Activated T-cell treated with anti-CD3 and anti-CD28 coated beads, Interleukin-2, amount 50 U/mL, for 72 hours (primary cell): ENCODE results near the gene DES. TPM values are rescaled to one million over a fixed set of nuclear protein-coding genes. Genes with fewer than 3 reads are reported as not detected.
A peak's percentile ranks its signal among the peaks of the same experiment; 100 is the strongest.

Source experiments
- ATAC-seq, 2 donors: fragments of 150-1000 bp; cut with Tn5 transposase; replicated peaks in 1 of 2; 2 replicates each; pipeline ENCODE4 v1.10.0; 2021; ENCODE audit warnings: moderate library complexity in 2 of 2, mild to moderate bottlenecking in 1 of 2
- DNase-seq, 2 donors: peaks; one replicate each; pipeline ENCODE4 v3.0.0; 2021 to 2022; ENCODE audit warnings: mixed read lengths in 1 of 2
- H3K27ac Mint-ChIP-seq: one replicate; pipeline ENCODE4 v1.8.0; 2022; ENCODE audit warnings: mild to moderate bottlenecking, moderate library complexity, mixed read lengths
- H3K27me3 Mint-ChIP-seq: one replicate; pipeline ENCODE4 v1.8.0; 2022; ENCODE audit warnings: low read depth, mixed read lengths
- H3K36me3 Mint-ChIP-seq, 2 donors: one replicate each; pipeline ENCODE4 v1.8.0; 2022; ENCODE audit warnings: mixed read lengths in 2 of 2, mild to moderate bottlenecking in 1 of 2; ENCODE audit not compliant: insufficient read depth in 2 of 2
- H3K4me1 Mint-ChIP-seq: one replicate; pipeline ENCODE4 v1.8.0; 2022; ENCODE audit warnings: low read depth, mixed read lengths
- H3K4me3 Mint-ChIP-seq, 2 donors: one replicate each; pipeline ENCODE4 v1.8.0; 2022; ENCODE audit warnings: mild to moderate bottlenecking in 2 of 2, mixed read lengths in 2 of 2, moderate library complexity in 2 of 2
- H3K9me3 Mint-ChIP-seq, 2 donors: one replicate each; pipeline ENCODE4 v1.8.0; 2022; ENCODE audit warnings: mixed read lengths in 2 of 2
- total RNA-seq, 2 donors: library from RNA; stranded (reverse); gene quantifications; one replicate each; pipeline ENCODE4 v1.2.3, GENCODE V29; 2022

The DES gene
- total RNA-seq, 2 donors from 2014 or later: 0.10 TPM; not detected in 1

DNA sequence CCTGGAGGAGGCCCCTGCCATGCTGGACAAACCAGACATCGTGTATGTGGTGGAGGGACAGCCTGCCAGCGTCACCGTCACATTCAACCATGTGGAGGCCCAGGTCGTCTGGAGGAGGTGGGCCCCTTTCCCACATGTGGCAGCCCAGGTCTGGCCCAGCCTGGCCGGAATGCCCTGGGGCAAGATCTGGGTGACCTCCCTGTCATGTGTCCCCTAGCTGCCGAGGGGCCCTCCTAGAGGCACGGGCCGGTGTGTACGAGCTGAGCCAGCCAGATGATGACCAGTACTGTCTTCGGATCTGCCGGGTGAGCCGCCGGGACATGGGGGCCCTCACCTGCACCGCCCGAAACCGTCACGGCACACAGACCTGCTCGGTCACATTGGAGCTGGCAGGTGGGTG, 55.3 kb downstream of the DES start:
- DNase-seq (no peak), ATAC-seq (no peak)
- Mint-ChIP-seq H3K27ac (no peak overlapping the region), H3K27me3 (no peaks in the 10 kb centered on the region), H3K4me3 (no peak overlapping the region), H3K36me3 (no peaks in the 10 kb centered on the region), H3K9me3 (no peaks in the 10 kb centered on the region), H3K4me1 (peaks cover 6% of the 10 kb centered on the region)

DNA sequence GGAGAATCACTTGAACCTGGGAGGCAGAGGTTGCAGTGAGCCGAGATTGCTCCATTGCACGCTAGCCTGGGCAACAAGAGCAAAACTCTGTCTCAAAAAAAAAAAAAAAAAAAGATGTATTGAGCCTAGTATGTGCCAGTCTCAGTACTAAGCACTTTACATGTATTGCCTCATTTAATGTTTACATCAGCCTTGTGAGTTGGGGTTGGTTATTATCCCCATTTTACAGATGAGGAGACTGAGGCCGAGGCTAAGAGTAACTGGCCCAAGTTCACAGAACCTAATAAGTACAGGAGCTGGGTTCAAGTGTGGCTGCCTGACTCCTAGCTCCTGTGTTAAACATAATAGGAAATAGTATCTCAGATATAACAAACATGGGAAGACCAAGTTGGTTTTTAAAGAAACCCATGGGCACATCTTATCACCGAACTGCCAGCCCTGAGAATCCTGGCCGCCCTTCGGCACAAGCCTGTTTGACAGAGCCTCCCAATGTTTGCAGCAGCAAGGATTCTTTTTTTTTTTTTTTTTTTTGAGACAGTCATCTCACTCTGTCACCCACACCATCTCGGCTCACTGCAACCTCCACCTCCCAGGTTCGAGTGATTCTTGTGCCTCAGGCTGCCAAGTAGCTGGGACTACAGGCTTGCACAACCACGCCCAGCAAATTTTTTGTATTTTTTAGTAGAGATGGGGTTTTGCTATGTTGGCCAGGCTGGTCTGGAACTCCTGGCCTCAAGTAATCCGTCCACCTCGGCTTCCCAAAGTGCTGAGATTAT, 56.3 kb downstream of the DES start:
- Mint-ChIP-seq H3K9me3 (no peaks in the 10 kb centered on the region), H3K27ac (no peak overlapping the region)
- no peak for ATAC-seq

DNA sequence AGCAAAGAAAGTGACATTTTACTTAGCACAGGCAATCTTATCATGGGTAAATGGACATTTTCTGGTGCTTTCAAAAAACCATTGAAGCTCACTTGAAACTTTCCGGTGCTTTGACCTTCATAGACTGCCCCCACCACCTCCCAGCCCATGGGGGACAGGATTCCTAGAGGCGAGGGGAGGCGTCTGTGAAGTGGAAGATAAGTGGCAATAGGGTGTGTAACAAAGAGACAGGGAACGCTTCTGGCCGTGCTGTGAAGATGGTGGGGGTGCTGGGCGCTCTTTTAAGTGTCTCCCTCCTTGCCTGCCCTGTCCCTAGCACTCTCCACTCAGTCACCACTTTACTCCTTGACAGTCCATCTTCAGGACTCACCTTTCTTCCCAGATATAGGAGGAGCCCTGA, 57.1 kb downstream of the DES start:
- ATAC-seq (no peak), DNase-seq (no peak)

More for the DNA sequence above, 56.3 kb downstream of the DES start:
- Mint-ChIP-seq H3K27me3 (no peaks in the 10 kb centered on the region), H3K4me1 (peaks cover 6% of the 10 kb centered on the region), H3K36me3 (no peaks in the 10 kb centered on the region), H3K4me3 (no peak overlapping the region)
- DNase-seq: no peak

DNA sequence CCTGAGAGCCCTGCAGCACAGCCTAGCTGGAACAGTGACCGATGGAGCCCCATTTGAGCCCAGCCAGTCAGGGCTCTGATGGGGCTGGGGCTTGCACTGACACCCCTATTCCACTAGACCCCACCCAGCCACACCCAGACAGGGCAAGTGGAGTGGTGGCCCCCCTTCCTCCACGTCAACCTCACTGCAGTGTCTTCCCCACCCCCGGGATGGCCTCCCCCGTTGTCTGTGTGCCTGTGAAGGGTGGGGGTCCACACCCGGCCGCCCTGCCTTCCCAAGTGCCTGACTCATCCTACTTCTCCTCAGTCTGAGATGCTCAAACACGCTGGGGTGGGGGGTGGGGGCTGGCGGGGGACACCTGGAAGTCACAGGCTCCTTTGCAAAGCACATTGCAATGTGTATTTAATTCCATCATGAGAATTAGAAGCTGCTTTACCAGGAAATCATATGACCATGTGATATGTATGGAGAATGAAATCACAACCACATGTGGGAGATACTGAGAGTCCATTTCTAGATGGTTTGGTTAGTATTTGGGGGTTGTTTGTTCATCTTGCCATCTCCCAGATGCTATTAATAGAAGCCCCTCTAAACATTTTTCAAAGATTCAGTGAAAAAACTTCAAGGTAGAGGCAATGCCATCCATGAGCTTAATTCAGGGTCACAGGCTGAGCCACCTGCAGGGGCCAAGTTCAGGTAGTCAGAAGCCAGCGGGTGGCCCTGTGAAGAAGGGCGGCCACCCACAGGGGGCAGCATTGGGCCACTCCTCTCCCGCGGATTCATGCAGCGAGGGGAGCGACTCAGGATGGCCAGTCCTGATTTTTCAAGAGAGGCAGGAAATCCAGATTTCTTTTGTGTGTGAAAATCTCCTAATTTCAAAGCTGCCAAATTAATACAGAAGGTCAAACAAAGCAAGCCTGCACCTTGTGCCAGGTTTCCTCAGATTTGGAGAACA, 57.8 kb downstream of the DES start:
- peak; percentile 73 to 77 for DNase-seq
- no peaks in the 10 kb centered on the region for H3K9me3 Mint-ChIP-seq
- H3K36me3 Mint-ChIP-seq: no peaks in the 10 kb centered on the region
- H3K4me1 Mint-ChIP-seq: peaks cover 6% of the 10 kb centered on the region
- H3K27me3 Mint-ChIP-seq: no peaks in the 10 kb centered on the region
- peak overlapping the region; percentile 7 for H3K27ac Mint-ChIP-seq
- H3K4me3 Mint-ChIP-seq: peak overlapping the region; percentile 44
- peak; percentile 77 to 81 for ATAC-seq

More for the DNA sequence above, 57.1 kb downstream of the DES start:
- Mint-ChIP-seq H3K9me3 (no peaks in the 10 kb centered on the region), H3K27ac (no peak overlapping the region), H3K27me3 (no peaks in the 10 kb centered on the region), H3K4me1 (peaks cover 6% of the 10 kb centered on the region), H3K36me3 (no peaks in the 10 kb centered on the region), H3K4me3 (no peak overlapping the region)

Other genes starting within 250 kb of the DES start
- 1 to 10 TPM; 3.1 to 4.0 TPM for gene SLC23A3, start 248.3 kb upstream of the DES start, total RNA-seq
- 10 to 100 TPM; 53.5 to 54.5 TPM for gene CNPPD1, start 241.5 kb upstream of the DES start, total RNA-seq
- gene RETREG2, start 240.1 kb upstream of the DES start, total RNA-seq: 10 to 100 TPM; 53.7 to 66.8 TPM
- 10 to 100 TPM; 45.5 to 47.7 TPM for gene ZFAND2B, start 211.6 kb upstream of the DES start, total RNA-seq
- gene ABCB6, start 199.4 kb upstream of the DES start, total RNA-seq: 1 to 10 TPM; 8.5 to 8.8 TPM
- gene ATG9A, start 188.7 kb upstream of the DES start, total RNA-seq: 10 to 100 TPM; 48.5 to 51.4 TPM
- 100 to 1,000 TPM; 101 to 117 TPM for gene ANKZF1, start 188.6 kb upstream of the DES start, total RNA-seq
- gene GLB1L, start 172.9 kb upstream of the DES start, total RNA-seq: 1 to 10 TPM; 2.3 to 3.4 TPM
- gene STK16, start 172.9 kb upstream of the DES start, total RNA-seq: 10 to 100 TPM; 36.8 to 46.0 TPM
- not detected for gene TUBA4B, start 165.1 kb upstream of the DES start, total RNA-seq
- gene TUBA4A, start 164.5 kb upstream of the DES start, total RNA-seq: 10 to 100 TPM; 82.0 to 99.8 TPM
- gene DNAJB2, start 139.0 kb upstream of the DES start, total RNA-seq: 10 to 100 TPM; 71.1 to 88.1 TPM
- gene PTPRN, start 109.0 kb upstream of the DES start, total RNA-seq: 1 to 10 TPM; 1.7 to 2.5 TPM
- gene RESP18, start 85.6 kb upstream of the DES start, total RNA-seq: not detected
- 10 to 100 TPM; 61.5 to 71.0 TPM for gene DNPEP, start 30.5 kb upstream of the DES start, total RNA-seq
- 1 to 10 TPM; 4.8 to 6.9 TPM for gene SPEG, start 16.5 kb downstream of the DES start, total RNA-seq
- gene GMPPA, start 80.5 kb downstream of the DES start, total RNA-seq: 10 to 100 TPM; 39.4 to 47.3 TPM
- under 1 TPM; 0.19 to 0.30 TPM for gene ASIC4, start 96.1 kb downstream of the DES start, total RNA-seq
- 10 to 100 TPM; 24.7 to 25.5 TPM for gene CHPF, start 125.4 kb downstream of the DES start, total RNA-seq
- 1 to 10 TPM; 4.5 to 5.3 TPM for gene TMEM198, start 125.7 kb downstream of the DES start, total RNA-seq
- 1 to 10 TPM in 1 of 2 donors, under 1 TPM in 1; 0.83 to 1.3 TPM for gene OBSL1, start 153.2 kb downstream of the DES start, total RNA-seq
- not detected for gene INHA, start 153.9 kb downstream of the DES start, total RNA-seq
- gene STK11IP, start 179.5 kb downstream of the DES start, total RNA-seq: 10 to 100 TPM; 27.0 to 27.8 TPM
- gene SLC4A3, start 209.3 kb downstream of the DES start, total RNA-seq: not detected